IMR-90 (cell line): ENCODE measurements around the gene ST7.

Experiments
- BHLHE40 ChIP-seq: fragments of 150-350 bp; IDR thresholded peaks from 2 replicates; pipeline ENCODE4 v1.6.1; 2016; ENCODE audit warnings: mild to moderate bottlenecking, low read depth, low read length
- CEBPB ChIP-seq: IDR thresholded peaks from 2 replicates; pipeline ENCODE4 v1.6.1; 2012; ENCODE audit warnings: low read depth, low read length, improper control_type of control experiment
- CTCF ChIP-seq: conservative IDR thresholded peaks from 2 replicates; pipeline ENCODE4 v1.5.1; 2012; ENCODE audit warnings: mild to moderate bottlenecking, low read depth, low read length, improper control_type of control experiment
- ELK1 ChIP-seq: fragments of 150-350 bp; IDR thresholded peaks from 2 replicates; pipeline ENCODE4 v1.6.1; 2016; ENCODE audit warnings: low read depth, mild to moderate bottlenecking, low read length, moderate library complexity, borderline replicate concordance
- FOS ChIP-seq: fragments of 150-350 bp; IDR thresholded peaks from 2 replicates; pipeline ENCODE4 v1.6.1; 2016; ENCODE audit warnings: low read depth, low read length
- MAFK ChIP-seq: IDR thresholded peaks from 2 replicates; pipeline ENCODE4 v1.6.1; 2012; ENCODE audit warnings: low read depth, low read length, improper control_type of control experiment
- NFE2L2 ChIP-seq: fragments of 150-350 bp; IDR thresholded peaks from 2 replicates; pipeline ENCODE4 v1.6.1; 2016; ENCODE audit warnings: low read depth, mild to moderate bottlenecking, low read length
- POLR2A ChIP-seq: IDR thresholded peaks from 2 replicates; pipeline ENCODE4 v1.6.1; 2012; ENCODE audit warnings: mild to moderate bottlenecking, low read depth, low read length
- RAD21 ChIP-seq: IDR thresholded peaks from 2 replicates; pipeline ENCODE4 v1.6.1; 2012; ENCODE audit warnings: low read length, improper control_type of control experiment
- RCOR1 ChIP-seq: IDR thresholded peaks from 2 replicates; pipeline ENCODE4 v1.6.1; 2012; ENCODE audit warnings: mild to moderate bottlenecking, low read length, improper control_type of control experiment; ENCODE audit not compliant: insufficient replicate concordance
- USF2 ChIP-seq: fragments of 150-350 bp; IDR thresholded peaks from 2 replicates; pipeline ENCODE4 v1.6.1; 2017; ENCODE audit warnings: mild to moderate bottlenecking, antibody characterized with exemption, low read length, low read depth

GRCh38 chr7:117064688-117065087, 111.4 kb downstream of the ST7 start:
- TF ChIP-seq CEBPB = no peak
- no peak for TF ChIP-seq CTCF
- TF ChIP-seq RCOR1 = no peak
- TF ChIP-seq POLR2A = no peak
- no peak for TF ChIP-seq FOS
- TF ChIP-seq USF2 = no peak
- TF ChIP-seq BHLHE40 = no peak
- TF ChIP-seq MAFK = no peak
- no peak for TF ChIP-seq ELK1
- TF ChIP-seq NFE2L2 = no peak
- no peak for TF ChIP-seq RAD21
